Psoas muscle (tissue), 8 donors: ENCODE measurements around the gene CYP26B1. TPM values are rescaled to one million over a fixed set of nuclear protein-coding genes. Genes with fewer than 3 reads are reported as not detected.
A peak's percentile ranks its signal among the peaks of the same experiment; 100 is the strongest.

ENCODE experiments used
- ATAC-seq, 4 donors: fragments of 200-7000 bp; cut with Tn5 transposase; one replicate each; pipeline ENCODE4 v1.9.1; 2020; ENCODE audit warnings: moderate library complexity in 3 of 4, mild to moderate bottlenecking in 2 of 4
- DNase-seq, 2 donors: peaks; one replicate each; pipeline ENCODE4 v3.0.0-alpha.2; 2020
- H3K27ac ChIP-seq: fragments of 200-600 bp; one replicate; pipeline ENCODE4 v1.8.0; 2022
- H3K27me3 ChIP-seq, 3 donors: fragments of 200-600 bp in 1 of 3; one replicate each; pipeline versions ENCODE4 v1.6.1 to v1.8.0; 2013 to 2022; ENCODE audit warnings: low read length in 2 of 3, mild to moderate bottlenecking in 2 of 3, moderate library complexity in 1 of 3; ENCODE audit not compliant: insufficient read depth in 3 of 3
- H3K36me3 ChIP-seq, 2 donors: fragments of 200-600 bp in 1 of 2; one replicate each; pipeline versions ENCODE4 v1.6.1 to v1.8.0; 2013 to 2022; ENCODE audit warnings: low read depth in 1 of 2, mild to moderate bottlenecking in 1 of 2, moderate library complexity in 1 of 2; ENCODE audit not compliant: insufficient read depth in 1 of 2
- H3K4me1 ChIP-seq: fragments of 200-600 bp; one replicate; pipeline ENCODE4 v1.8.0; 2022
- H3K4me3 ChIP-seq: fragments of 200-600 bp; one replicate; pipeline ENCODE4 v1.8.0; 2022; ENCODE audit warnings: mild to moderate bottlenecking
- H3K9me3 ChIP-seq: fragments of 200-600 bp; one replicate; pipeline ENCODE4 v1.8.0; 2022
- CTCF ChIP-seq: fragments of 200-600 bp; IDR thresholded peaks from one replicate; pipeline ENCODE4 v1.8.0; 2022; ENCODE audit warnings: antibody characterized with exemption
- WGBS, 3 donors: extraction: QIAGEN DNeasy Blood & Tissue Kit; methylation state at CpG; one replicate each; pipeline versions ENCODE4 v1.1.6 to v1.1.7; 2013; 5-methylcytosine and 5-hydroxymethylcytosine counted together
- intact Hi-C, 2 donors: fragments of 100-400 bp; cut with DNase I; formaldehyde crosslinking; loops; one replicate each; pipeline versions ENCODE4 v1.11.0 to v1.14.2; 2022
- polyA plus RNA-seq, 3 donors: library from polyadenylated mRNA; stranded (reverse); fragments of 200-250 nt; gene quantifications; one replicate each; pipeline ENCODE4 v1.2.3, GENCODE V29; 2013
- total RNA-seq, 4 donors: library from RNA; stranded (reverse); fragmentation: NEBNext Ultra II Directional in 2 of 4; extraction: Animal tissue kit (Norgen Biotek cat#: 25700) in 2 of 4; gene quantifications; one replicate each; pipeline versions ENCODE4 v1.2.1 to v1.2.4, GENCODE V29; 2021 to 2023
- donor health status: healthy with polysubstance abuse.
- donor health status: DM: no; HTN: no; CAD: no; lungs with moderate emphysema.
- donor health status: Bipolar disorder and iron deficiency.
- donor health status: healthy.
- donor health status: DM: yes; HTN: yes; CAD: no.
- donor health status: DM: no; HTN: no; CAD: no.
- donor health status: DM: no; HTN: no; CAD: no.
- donor health status: DM: yes; HTN: yes; CAD: no.

CYP26B1 gene
- total and polyA plus RNA-seq, 7 donors: 0.39 to 4.5 (median 1.3) TPM

- H3K4me1 ChIP-seq: no peaks in the 10 kb centered on the region
- no peak overlapping the region for H3K27ac ChIP-seq
- H3K9me3 ChIP-seq: no peaks in the 10 kb centered on the region
- H3K27me3 ChIP-seq: peaks cover 0 to 2% (median 0%) of the 10 kb centered on the region in 3 donors
- no peak overlapping the region for H3K4me3 ChIP-seq
- no peak for TF ChIP-seq CTCF
- WGBS, 3 donors: 59 to 76% (median 62%) methylated on average over 11 to 12 of the region's 12 CpGs
- no peaks in the 10 kb centered on the region for H3K36me3 ChIP-seq
- DNase-seq (no peak), ATAC-seq (peak in 3 of 4 donors; percentile 25 to 62 (median 37))
- intact Hi-C loops: no loop called here
Measured at GRCh38 chr2:72112981-72113846, 34.4 kb downstream of the CYP26B1 start.

- no peak overlapping the region for H3K27ac ChIP-seq
- 83 to 92% (median 86%) methylated on average over 6 of the region's 6 CpGs for WGBS, 3 donors
- no peaks in the 10 kb centered on the region for H3K9me3 ChIP-seq
- DNase-seq (no peak), ATAC-seq (no peak)
- no peak overlapping the region for H3K4me3 ChIP-seq
- no peaks in the 10 kb centered on the region for H3K4me1 ChIP-seq
- TF ChIP-seq CTCF: no peak
- H3K36me3 ChIP-seq: no peaks in the 10 kb centered on the region
- intact Hi-C loops: no loop called here
- peaks cover 0 to under 1% (median 0%) of the 10 kb centered on the region in 3 donors for H3K27me3 ChIP-seq
Measured at GRCh38 chr2:72112401-72112800, 35.3 kb downstream of the CYP26B1 start.

- no peak for TF ChIP-seq CTCF
- no peak overlapping the region for H3K27ac ChIP-seq
- ATAC-seq (no peak), DNase-seq (no peak)
- 85 to 96% (median 91%) methylated on average over 3 of the region's 3 CpGs for WGBS, 3 donors
- no peak overlapping the region for H3K4me3 ChIP-seq
- intact Hi-C loops: no loop called here
- H3K4me1 ChIP-seq: no peaks in the 10 kb centered on the region
- no peaks in the 10 kb centered on the region for H3K27me3 ChIP-seq
- H3K36me3 ChIP-seq: no peaks in the 10 kb centered on the region
- no peaks in the 10 kb centered on the region for H3K9me3 ChIP-seq
Measured at GRCh38 chr2:72111061-72111460, 36.6 kb downstream of the CYP26B1 start.

- DNase-seq: no peak
- TF ChIP-seq CTCF: no peak
- 89 to 94% (median 92%) methylated on average over 8 of the region's 8 CpGs for WGBS, 3 donors
Measured at GRCh38 chr2:72109904-72110303, 37.8 kb downstream of the CYP26B1 start.

More at GRCh38 chr2:72109904-72110303, 37.8 kb downstream of the CYP26B1 start:
- Histone ChIP-seq H3K9me3 (no peaks in the 10 kb centered on the region), H3K36me3 (no peaks in the 10 kb centered on the region), H3K27ac (no peak overlapping the region), H3K4me1 (no peaks in the 10 kb centered on the region), H3K27me3 (no peaks in the 10 kb centered on the region), H3K4me3 (no peak overlapping the region)
- intact Hi-C loops: no loop called here
- no peak for ATAC-seq
